Left lung (tissue), 10 donors: ENCODE results near the gene UBAC2. TPM values are rescaled to one million over a fixed set of nuclear protein-coding genes. Genes with fewer than 3 reads are reported as not detected.

Experiments used
- ATAC-seq: fragments of 200-7000 bp; cut with Tn5 transposase; one replicate; pipeline ENCODE4 v1.9.1; 2020; ENCODE audit warnings: moderate library complexity
- DNase-seq, 4 donors: peaks; one replicate each; pipeline ENCODE4 v3.0.0-alpha.2; 2013 to 2020
- H3K27ac ChIP-seq, 2 donors: fragments of 200-600 bp; sonication (generic) in 1 of 2; one replicate each; pipeline versions ENCODE4 v1.5.0 to v1.8.0; 2020 to 2021
- H3K27me3 ChIP-seq, 2 donors: fragments of 200-600 bp; sonication (generic) in 1 of 2; one replicate each; pipeline versions ENCODE4 v1.5.0 to v1.8.0; 2020 to 2021
- H3K36me3 ChIP-seq, 2 donors: fragments of 200-600 bp; sonication (generic) in 1 of 2; one replicate each; pipeline versions ENCODE4 v1.5.0 to v1.8.0; 2020 to 2021
- H3K4me1 ChIP-seq, 2 donors: fragments of 200-600 bp; one replicate each; pipeline ENCODE4 v1.8.0; 2021
- H3K4me3 ChIP-seq, 2 donors: fragments of 200-600 bp; sonication (generic) in 1 of 2; one replicate each; pipeline versions ENCODE4 v1.5.0 to v1.8.0; 2020 to 2021; ENCODE audit warnings: mild to moderate bottlenecking in 1 of 2
- H3K9me3 ChIP-seq, 2 donors: fragments of 200-600 bp; sonication (generic) in 1 of 2; one replicate each; pipeline versions ENCODE4 v1.5.0 to v1.8.0; 2020 to 2021
- CTCF ChIP-seq, 2 donors: fragments of 200-600 bp; sonication (generic) in 1 of 2; IDR thresholded peaks; one replicate each; pipeline versions ENCODE4 v1.5.0 to v1.8.0; 2021; ENCODE audit warnings: antibody characterized with exemption in 2 of 2
- intact Hi-C, 2 donors: fragments of 100-400 bp; cut with DNase I; formaldehyde crosslinking; loops; one replicate each; pipeline versions ENCODE4 v1.11.2 to v1.14.2; 2022
- polyA plus RNA-seq, 6 donors: library from polyadenylated mRNA; unstranded; fragments of 120-200 nt; gene quantifications; one replicate each; pipeline ENCODE4 v1.2.1, GENCODE V29; 2013; ENCODE audit not compliant: insufficient read length in 6 of 6
- total RNA-seq, 2 donors: library from RNA; stranded (reverse); fragmentation: NEBNext Ultra II Directional; extraction: Animal tissue kit (Norgen Biotek cat#: 25700); gene quantifications; one replicate each; pipeline ENCODE4 v1.2.1, GENCODE V29; 2021
- donor health status: DM: no; HTN: yes; CAD: no.
- donor health status: DM: no; HTN: no; CAD: no.

UBAC2 gene
- total and polyA plus RNA-seq, 8 donors = 56.1 to 71.6 (median 66.4) TPM

GRCh38 chr13:99335603-99336002 lies 134.9 kb downstream of the UBAC2 start:
- TF ChIP-seq CTCF (IDR thresholded peaks at IDR 0.05) = no peak
- ATAC-seq (peak; percentile 10), DNase-seq (no peak)
- H3K4me3 ChIP-seq = no peak overlapping the region
- intact Hi-C loops = no loop called here
- H3K27ac ChIP-seq = no peak overlapping the region
- no peaks in the 10 kb centered on the region for H3K9me3 ChIP-seq
- H3K4me1 ChIP-seq = peaks cover 0 to 15% of the 10 kb centered on the region in 2 donors
- no peaks in the 10 kb centered on the region for H3K27me3 ChIP-seq
- peaks cover 0 to 19% of the 10 kb centered on the region in 2 donors for H3K36me3 ChIP-seq

GRCh38 chr13:99339230-99339721 lies 138.6 kb downstream of the UBAC2 start:
- ATAC-seq = no peak

GRCh38 chr13:99339736-99340397 lies 139.2 kb downstream of the UBAC2 start:
- Histone ChIP-seq H3K36me3 (peaks cover 0 to 51% of the 10 kb centered on the region in 2 donors), H3K27me3 (no peaks in the 10 kb centered on the region), H3K4me3 (no peak overlapping the region), H3K4me1 (peaks cover 0 to 7% of the 10 kb centered on the region in 2 donors), H3K9me3 (no peaks in the 10 kb centered on the region), H3K27ac (no peak overlapping the region)
- intact Hi-C loops = no loop called here
- no peak for TF ChIP-seq CTCF (IDR thresholded peaks at IDR 0.05)
- DNase-seq (no peak), ATAC-seq (peak; percentile 42)

More at GRCh38 chr13:99339230-99339721, 138.6 kb downstream of the UBAC2 start:
- peaks cover 0 to 47% of the 10 kb centered on the region in 2 donors for H3K36me3 ChIP-seq
- no peak for TF ChIP-seq CTCF (IDR thresholded peaks at IDR 0.05)
- DNase-seq = no peak
- H3K27me3 ChIP-seq = no peaks in the 10 kb centered on the region
- H3K27ac ChIP-seq = no peak overlapping the region
- no peak overlapping the region for H3K4me3 ChIP-seq
- intact Hi-C loops = no loop called here
- no peaks in the 10 kb centered on the region for H3K9me3 ChIP-seq
- peaks cover 0 to 7% of the 10 kb centered on the region in 2 donors for H3K4me1 ChIP-seq

GRCh38 chr13:99340638-99341037 lies 140.0 kb downstream of the UBAC2 start:
- H3K27me3 ChIP-seq = no peaks in the 10 kb centered on the region
- H3K4me1 ChIP-seq = peaks cover 0 to 7% of the 10 kb centered on the region in 2 donors
- H3K27ac ChIP-seq = no peak overlapping the region
- H3K9me3 ChIP-seq = no peaks in the 10 kb centered on the region
- intact Hi-C loops = no loop called here
- H3K36me3 ChIP-seq = peaks cover 0 to 55% of the 10 kb centered on the region in 2 donors
- TF ChIP-seq CTCF (IDR thresholded peaks at IDR 0.05) = no peak
- no peak for ATAC-seq
- DNase-seq = no peak
- no peak overlapping the region for H3K4me3 ChIP-seq

GRCh38 chr13:99341969-99342722 lies 141.5 kb downstream of the UBAC2 start:
- H3K36me3 ChIP-seq = peaks cover 0 to 65% of the 10 kb centered on the region in 2 donors
- intact Hi-C loops = no loop called here
- no peak for TF ChIP-seq CTCF (IDR thresholded peaks at IDR 0.05)
- no peak for DNase-seq
- H3K27me3 ChIP-seq = no peaks in the 10 kb centered on the region
- no peaks in the 10 kb centered on the region for H3K9me3 ChIP-seq
- no peak overlapping the region for H3K4me3 ChIP-seq
- ATAC-seq = no peak
- no peak overlapping the region for H3K27ac ChIP-seq
- peaks cover 0 to 7% of the 10 kb centered on the region in 2 donors for H3K4me1 ChIP-seq
